Measurements from ENCODE around the gene KAT2A.

Gene KAT2A

GRCh38 chr17:42117397-42118125, 3.6 kb downstream of the KAT2A start:
- H3K27me3 ChIP-seq (ENCODE audit: low read depth, low read length) = no peaks in the 10 kb centered on the region

GRCh38 chr17:42116705-42117396, 4.3 kb downstream of the KAT2A start:
- Histone ChIP-seq H3K36me3 (replicated peaks; ENCODE audit: low read depth, low read length) (peaks cover 18% of the 10 kb centered on the region), H4K20me1 (ENCODE audit: insufficient read depth, low read length) (no peaks in the 10 kb centered on the region)

More at GRCh38 chr17:42117397-42118125, 3.6 kb downstream of the KAT2A start:
- TF ChIP-seq CTCF (IDR thresholded peaks at IDR 0.05; ENCODE audit: low read depth, low read length) (no peak), EZH2phosphoT487 (IDR thresholded peaks at IDR 0.05; ENCODE audit: low read depth) (no peak)
- Histone ChIP-seq H3K4me3 (ENCODE audit: low read length) (no peak overlapping the region), H3K36me3 (replicated peaks; ENCODE audit: low read depth, low read length) (peaks cover 18% of the 10 kb centered on the region), H3K9me3 (ENCODE audit: insufficient read depth, low read length) (no peaks in the 10 kb centered on the region), H3K27ac (ENCODE audit: low read length) (no peak overlapping the region), H3K79me2 (ENCODE audit: low read length) (0 out of 2 replicates have a peak, but pooled peaks cover 4% of the 10 kb centered on the region), H3K4me1 (ENCODE audit: low read length) (peaks cover 54% of the 10 kb centered on the region), H3K9ac (ENCODE audit: low read length) (no peak overlapping the region), H4K20me1 (ENCODE audit: insufficient read depth, low read length) (no peaks in the 10 kb centered on the region), H2AFZ (ENCODE audit: low read depth, low read length) (no peak overlapping the region), H3K4me2 (ENCODE audit: low read length) (no peak overlapping the region)

GRCh38 chr17:42114118-42114517, 7.0 kb downstream of the KAT2A start:
- Histone ChIP-seq H3K4me3 (ENCODE audit: low read length) (no peak overlapping the region), H3K27me3 (ENCODE audit: low read depth, low read length) (no peaks in the 10 kb centered on the region), H3K27ac (ENCODE audit: low read length) (no peak overlapping the region), H4K20me1 (ENCODE audit: insufficient read depth, low read length) (no peaks in the 10 kb centered on the region), H3K9ac (ENCODE audit: low read length) (no peak overlapping the region), H2AFZ (ENCODE audit: low read depth, low read length) (no peak overlapping the region), H3K4me2 (ENCODE audit: low read length) (no peak overlapping the region), H3K36me3 (replicated peaks; ENCODE audit: low read depth, low read length) (peaks cover 16% of the 10 kb centered on the region), H3K79me2 (ENCODE audit: low read length) (no peaks in the 10 kb centered on the region), H3K4me1 (ENCODE audit: low read length) (peaks cover 53% of the 10 kb centered on the region), H3K9me3 (ENCODE audit: insufficient read depth, low read length) (no peaks in the 10 kb centered on the region)
- TF ChIP-seq EZH2phosphoT487 (IDR thresholded peaks at IDR 0.05; ENCODE audit: low read depth) = no peak
- TF ChIP-seq CTCF (IDR thresholded peaks at IDR 0.05; ENCODE audit: low read depth, low read length) = no peak

More at GRCh38 chr17:42116705-42117396, 4.3 kb downstream of the KAT2A start:
- Histone ChIP-seq H3K27ac (ENCODE audit: low read length) (peak overlapping the region; percentile 96), H3K27me3 (ENCODE audit: low read depth, low read length) (no peaks in the 10 kb centered on the region), H3K4me3 (ENCODE audit: low read length) (peak overlapping the region; percentile 33; the same call in 1 of the 2 replicates), H2AFZ (ENCODE audit: low read depth, low read length) (no peak overlapping the region), H3K4me1 (ENCODE audit: low read length) (peaks cover 59% of the 10 kb centered on the region), H3K9ac (ENCODE audit: low read length) (peak overlapping the region; percentile 77; the same call in 1 of the 2 replicates), H3K79me2 (ENCODE audit: low read length) (0 out of 2 replicates have a peak, but pooled peaks cover 4% of the 10 kb centered on the region), H3K4me2 (ENCODE audit: low read length) (peak overlapping the region; percentile 79), H3K9me3 (ENCODE audit: insufficient read depth, low read length) (no peaks in the 10 kb centered on the region)
- TF ChIP-seq EZH2phosphoT487 (IDR thresholded peaks at IDR 0.05; ENCODE audit: low read depth) = no peak
- peak; percentile 89 for TF ChIP-seq CTCF (IDR thresholded peaks at IDR 0.05; ENCODE audit: low read depth, low read length)
